ENCODE results near the gene ROPN1L.

DNA sequence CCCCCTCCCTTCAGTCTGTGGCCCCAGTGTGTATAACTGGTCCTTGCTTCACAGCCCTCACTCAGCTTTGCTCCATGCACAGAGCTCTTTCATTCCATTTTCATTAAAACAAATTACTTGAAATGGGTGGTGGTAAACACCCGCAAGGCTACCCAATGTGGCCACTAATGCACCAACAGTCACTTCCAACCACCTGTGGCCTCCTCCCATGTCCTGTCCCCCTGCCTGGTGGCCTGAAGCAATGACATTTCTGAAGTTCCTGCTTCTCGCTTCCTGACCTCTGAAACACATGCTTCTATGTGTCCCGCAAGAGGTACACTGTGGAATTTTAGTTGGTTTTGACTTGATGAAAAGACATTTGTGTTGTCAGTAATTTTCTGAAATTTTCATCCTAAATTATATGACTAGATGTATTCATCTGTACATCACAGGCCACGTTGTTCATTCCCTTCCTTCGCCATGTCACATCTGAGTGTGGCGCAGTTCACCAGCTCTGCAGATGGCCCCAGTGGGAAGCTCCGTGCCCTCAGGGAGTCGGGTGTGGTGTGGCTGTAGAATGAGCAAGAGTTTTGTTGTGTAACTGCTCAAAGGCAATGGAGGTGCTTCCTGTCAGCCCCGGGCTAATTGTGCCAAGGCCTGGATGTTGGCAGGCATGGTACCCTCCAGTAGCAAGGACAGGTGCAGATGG, 9.6 kb downstream of the ROPN1L start:
- TF ChIP-seq, protein P1, sequence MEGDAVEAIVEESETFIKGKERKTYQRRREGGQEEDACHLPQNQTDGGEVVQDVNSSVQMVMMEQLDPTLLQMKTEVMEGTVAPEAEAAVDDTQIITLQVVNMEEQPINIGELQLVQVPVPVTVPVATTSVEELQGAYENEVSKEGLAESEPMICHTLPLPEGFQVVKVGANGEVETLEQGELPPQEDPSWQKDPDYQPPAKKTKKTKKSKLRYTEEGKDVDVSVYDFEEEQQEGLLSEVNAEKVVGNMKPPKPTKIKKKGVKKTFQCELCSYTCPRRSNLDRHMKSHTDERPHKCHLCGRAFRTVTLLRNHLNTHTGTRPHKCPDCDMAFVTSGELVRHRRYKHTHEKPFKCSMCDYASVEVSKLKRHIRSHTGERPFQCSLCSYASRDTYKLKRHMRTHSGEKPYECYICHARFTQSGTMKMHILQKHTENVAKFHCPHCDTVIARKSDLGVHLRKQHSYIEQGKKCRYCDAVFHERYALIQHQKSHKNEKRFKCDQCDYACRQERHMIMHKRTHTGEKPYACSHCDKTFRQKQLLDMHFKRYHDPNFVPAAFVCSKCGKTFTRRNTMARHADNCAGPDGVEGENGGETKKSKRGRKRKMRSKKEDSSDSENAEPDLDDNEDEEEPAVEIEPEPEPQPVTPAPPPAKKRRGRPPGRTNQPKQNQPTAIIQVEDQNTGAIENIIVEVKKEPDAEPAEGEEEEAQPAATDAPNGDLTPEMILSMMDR (IDR thresholded peaks at IDR 0.05): no peak
- TF ChIP-seq EZH2 (IDR thresholded peaks at IDR 0.05) (no peak), EZH2phosphoT487 (IDR thresholded peaks at IDR 0.05) (no peak)

All from neural progenitor cell (in vitro differentiated cells).